Ovary (tissue), 9 donors: ENCODE results near the gene TMEM121. TPM values are rescaled to one million over a fixed set of nuclear protein-coding genes. Genes with fewer than 3 reads are reported as not detected.

ENCODE experiments used
- DNase-seq, 5 donors: peaks; one replicate each; pipeline ENCODE4 v3.0.0-alpha.2; 2019 to 2020
- H3K27ac ChIP-seq, 2 donors: fragments of 200-600 bp; one replicate each; pipeline versions ENCODE4 v1.5.1 to v1.8.0; 2019 to 2022
- H3K27me3 ChIP-seq: fragments of 200-600 bp; one replicate; pipeline ENCODE4 v1.8.0; 2022
- H3K36me3 ChIP-seq: fragments of 200-600 bp; sonication (generic); one replicate; pipeline ENCODE4 v1.5.1; 2019
- H3K4me1 ChIP-seq: one replicate; pipeline ENCODE4 v1.8.1; 2013; ENCODE audit warnings: mild to moderate bottlenecking, moderate library complexity; ENCODE audit not compliant: insufficient read depth
- H3K4me3 ChIP-seq: fragments of 200-600 bp; sonication (generic); one replicate; pipeline ENCODE4 v1.5.1; 2017
- H3K9me3 ChIP-seq, 2 donors: fragments of 200-600 bp in 1 of 2; sonication (generic) in 1 of 2; one replicate each; pipeline versions ENCODE4 v1.5.1 to v1.8.1; 2013 to 2019; ENCODE audit warnings: mild to moderate bottlenecking in 1 of 2, moderate library complexity in 1 of 2
- EP300 ChIP-seq: sonication (generic); formaldehyde crosslinking; IDR thresholded peaks from one replicate; pipeline ENCODE4 v1.6.1; 2017; ENCODE audit warnings: antibody characterized with exemption
- POLR2A ChIP-seq: fragments of 450-650 bp; IDR thresholded peaks from one replicate; pipeline ENCODE4 v1.6.1; 2017; ENCODE audit warnings: antibody characterized with exemption, mild to moderate bottlenecking, moderate library complexity
- WGBS, 3 donors: extraction: QIAGEN DNeasy Blood & Tissue Kit in 1 of 3; methylation state at CpG; one replicate each; pipeline versions ENCODE4 v1.1.5 to v1.1.7; 2013 to 2017; 5-methylcytosine and 5-hydroxymethylcytosine counted together
- intact Hi-C, 4 donors: fragments of 100-400 bp; cut with DNase I; formaldehyde crosslinking; loops; one replicate each; pipeline versions ENCODE4 v1.11.0 to v1.15.1; 2022 to 2023
- polyA plus RNA-seq, 2 donors: library from polyadenylated mRNA; stranded (reverse); fragments of 200-250 nt in 1 of 2; fragments of 350-450 nt in 1 of 2; fragmentation: Illumina TruSeq in 1 of 2; extraction: RNeasy Lipid Tissue Mini Kit (QIAGEN cat#74804) in 1 of 2; gene quantifications; one replicate each; pipeline ENCODE4 v1.2.3, GENCODE V29; 2013 to 2014
- total RNA-seq, 7 donors: library from RNA; depleted of rRNA in 2 of 7; stranded (reverse); fragments of >200 nt in 2 of 7; fragmentation: NEBNext Ultra II Directional in 3 of 7; extraction: Animal tissue kit (Norgen Biotek cat#: 25700) in 3 of 7; gene quantifications; one replicate each; pipeline versions ENCODE4 v1.1.0 to v1.2.4, GENCODE V29; 2016 to 2023
- TF ChIP-seq, protein P1 (sequence below), 3 donors: fragments of 450-650 bp in 2 of 3; fragments of 200-600 bp in 1 of 3; IDR thresholded peaks; one replicate each; pipeline versions ENCODE4 v1.5.1 to v1.8.0; 2016 to 2022; ENCODE audit warnings: antibody characterized with exemption in 3 of 3, mild to moderate bottlenecking in 1 of 3
- donor health status: DM: no; HTN: no; CAD: no; lungs with moderate emphysema.
- donor health status: DM: no; HTN: no; CAD: no.
- donor health status: Bipolar disorder and iron deficiency.
- donor health status: DM: yes; HTN: yes; CAD: no.
- donor health status: DM: no; HTN: no; CAD: no.
- donor health status: DM: yes; HTN: yes; CAD: no.

The TMEM121 gene
- total and polyA plus RNA-seq, 9 donors = 3.3 to 9.0 (median 4.1) TPM; not detected in 1

DNA sequence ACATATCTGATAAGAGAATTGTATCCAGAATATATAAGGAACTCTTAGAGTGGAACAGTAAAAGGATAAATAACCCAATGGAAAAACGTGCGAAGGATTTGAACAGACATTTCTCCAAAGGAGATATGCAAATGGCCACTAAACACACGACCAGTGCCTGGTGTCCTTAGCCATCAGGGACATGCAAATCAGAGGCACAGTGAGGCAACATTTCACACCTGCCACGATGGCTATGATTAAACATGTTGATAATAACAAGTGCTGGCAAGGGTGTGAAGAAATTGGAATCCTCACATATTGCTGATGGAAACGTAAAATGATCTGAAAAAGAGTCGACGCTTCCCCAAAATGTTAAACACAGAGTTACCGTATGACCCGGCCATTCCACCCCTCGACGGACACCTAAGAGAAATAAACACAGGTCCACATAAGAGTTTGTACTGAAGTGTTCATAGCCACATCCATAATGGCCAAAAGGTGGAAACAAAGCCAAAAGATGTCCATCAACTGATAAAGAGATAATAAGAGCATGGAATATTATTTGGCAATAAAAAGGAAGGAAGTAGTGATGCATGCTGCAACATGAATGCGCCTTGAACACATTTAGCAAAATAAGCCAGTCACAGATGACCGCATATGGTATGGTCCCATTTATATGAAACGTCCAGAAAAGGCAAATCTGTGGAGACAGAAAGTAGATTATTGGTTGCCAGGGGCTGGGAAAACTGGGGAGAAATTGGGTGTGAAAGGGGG lies 6.3 kb upstream of the TMEM121 start:
- H3K4me1 ChIP-seq = no peaks in the 10 kb centered on the region
- H3K4me3 ChIP-seq = no peak overlapping the region
- H3K36me3 ChIP-seq = no peaks in the 10 kb centered on the region
- H3K27me3 ChIP-seq = no peaks in the 10 kb centered on the region
- WGBS, 3 donors = 65 to 69% (median 68%) methylated on average over 14 of the region's 14 CpGs
- TF ChIP-seq, protein P1, sequence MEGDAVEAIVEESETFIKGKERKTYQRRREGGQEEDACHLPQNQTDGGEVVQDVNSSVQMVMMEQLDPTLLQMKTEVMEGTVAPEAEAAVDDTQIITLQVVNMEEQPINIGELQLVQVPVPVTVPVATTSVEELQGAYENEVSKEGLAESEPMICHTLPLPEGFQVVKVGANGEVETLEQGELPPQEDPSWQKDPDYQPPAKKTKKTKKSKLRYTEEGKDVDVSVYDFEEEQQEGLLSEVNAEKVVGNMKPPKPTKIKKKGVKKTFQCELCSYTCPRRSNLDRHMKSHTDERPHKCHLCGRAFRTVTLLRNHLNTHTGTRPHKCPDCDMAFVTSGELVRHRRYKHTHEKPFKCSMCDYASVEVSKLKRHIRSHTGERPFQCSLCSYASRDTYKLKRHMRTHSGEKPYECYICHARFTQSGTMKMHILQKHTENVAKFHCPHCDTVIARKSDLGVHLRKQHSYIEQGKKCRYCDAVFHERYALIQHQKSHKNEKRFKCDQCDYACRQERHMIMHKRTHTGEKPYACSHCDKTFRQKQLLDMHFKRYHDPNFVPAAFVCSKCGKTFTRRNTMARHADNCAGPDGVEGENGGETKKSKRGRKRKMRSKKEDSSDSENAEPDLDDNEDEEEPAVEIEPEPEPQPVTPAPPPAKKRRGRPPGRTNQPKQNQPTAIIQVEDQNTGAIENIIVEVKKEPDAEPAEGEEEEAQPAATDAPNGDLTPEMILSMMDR (IDR thresholded peaks at IDR 0.05) = no peak
- TF ChIP-seq POLR2A = no peak
- no peak for TF ChIP-seq EP300
- no peak overlapping the region for H3K27ac ChIP-seq
- no peak for DNase-seq
- intact Hi-C loops = loop anchor here in 2 of 4 donors (10.0 kb wide), 2 partner anchors 145 to 155 kb away; no protein-coding TSS in a partner anchor
- H3K9me3 ChIP-seq = no peaks in the 10 kb centered on the region

DNA sequence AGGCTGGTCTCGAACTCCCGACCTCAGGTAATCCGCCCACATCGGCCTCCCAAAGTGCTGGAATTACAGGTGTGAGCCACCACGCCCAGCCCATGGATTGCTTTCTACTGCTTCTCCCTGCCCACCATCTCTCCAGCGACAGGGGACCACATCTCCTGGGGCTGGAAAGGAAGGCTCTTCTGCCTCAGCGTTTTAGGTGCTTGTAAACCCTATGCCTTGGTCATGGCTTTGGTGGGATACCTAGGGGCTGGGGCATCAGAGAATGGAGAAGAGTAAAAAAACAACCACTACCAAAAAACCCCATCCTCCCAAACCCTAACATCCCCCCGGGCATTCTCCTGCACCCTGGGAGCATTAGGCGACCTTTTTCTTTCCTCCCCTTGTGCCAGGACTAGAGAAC lies 1.1 kb upstream of the TMEM121 start:
- Histone ChIP-seq H3K4me3 (no peak overlapping the region), H3K9me3 (no peaks in the 10 kb centered on the region), H3K27ac (no peak overlapping the region), H3K4me1 (peaks cover 10% of the 10 kb centered on the region), H3K27me3 (no peaks in the 10 kb centered on the region), H3K36me3 (no peaks in the 10 kb centered on the region)
- TF ChIP-seq POLR2A (no peak), EP300 (no peak)
- TF ChIP-seq, protein P1 (IDR thresholded peaks at IDR 0.05) = no peak
- intact Hi-C loops = loop anchor here in 2 of 4 donors (5.0 to 10.0 kb wide), 3 partner anchors 33 to 161 kb away; partner anchors contain the start of gene TEDC1 (in 1 of the 2)
- WGBS, 3 donors = 85 to 87% (median 86%) methylated on average over 9 of the region's 9 CpGs
- DNase-seq = no peak

DNA sequence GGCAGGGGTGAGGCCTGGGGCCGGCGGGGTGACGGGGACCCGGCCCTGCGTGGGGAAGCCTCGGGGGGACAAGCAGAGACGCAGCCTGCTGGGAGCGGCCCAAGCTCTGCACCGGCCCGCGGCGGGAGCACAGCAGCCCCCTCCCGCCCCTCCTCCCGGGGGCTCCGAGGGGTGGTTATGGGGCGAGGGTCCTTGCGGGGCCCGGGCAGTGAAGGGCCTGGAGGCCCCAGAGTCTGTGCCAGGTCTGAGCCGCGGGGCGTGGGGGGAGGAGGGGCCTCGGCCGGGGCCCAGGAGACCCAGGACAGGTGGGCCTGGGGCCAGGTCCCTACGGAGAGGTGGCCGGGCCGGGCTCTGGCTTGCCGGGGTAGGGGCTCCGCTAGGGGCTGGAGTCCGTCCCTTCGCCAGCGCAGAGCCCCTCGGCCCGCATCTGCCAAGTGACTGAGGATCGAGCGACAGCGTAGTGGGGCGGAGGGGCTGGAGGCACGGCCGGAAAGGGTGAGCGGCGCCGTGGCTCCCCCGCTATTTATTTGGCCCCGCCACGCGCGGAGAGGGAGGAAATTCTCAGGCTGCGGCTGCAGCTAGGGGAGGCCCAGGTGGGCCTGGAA lies 495 bp downstream of the TMEM121 start:
- WGBS, 3 donors = 0 to 1% (median 1%) methylated on average over 23 to 48 of the region's 48 CpGs
- intact Hi-C loops = loop anchor here in 2 of 4 donors (5.0 to 10.0 kb wide), 3 partner anchors 35 to 162 kb away; partner anchors contain the start of gene TEDC1 (in 1 of the 2)
- H3K36me3 ChIP-seq = no peaks in the 10 kb centered on the region
- H3K4me3 ChIP-seq = peak overlapping the region; percentile 60
- no peak overlapping the region for H3K27ac ChIP-seq
- no peaks in the 10 kb centered on the region for H3K9me3 ChIP-seq
- TF ChIP-seq EP300 = no peak
- TF ChIP-seq, protein P1 (IDR thresholded peaks at IDR 0.05) = no peak
- no peak for TF ChIP-seq POLR2A
- peak in 3 of 5 donors; percentile 48 to 57 (median 56) for DNase-seq
- H3K27me3 ChIP-seq = no peaks in the 10 kb centered on the region
- H3K4me1 ChIP-seq = peaks cover 10% of the 10 kb centered on the region

DNA sequence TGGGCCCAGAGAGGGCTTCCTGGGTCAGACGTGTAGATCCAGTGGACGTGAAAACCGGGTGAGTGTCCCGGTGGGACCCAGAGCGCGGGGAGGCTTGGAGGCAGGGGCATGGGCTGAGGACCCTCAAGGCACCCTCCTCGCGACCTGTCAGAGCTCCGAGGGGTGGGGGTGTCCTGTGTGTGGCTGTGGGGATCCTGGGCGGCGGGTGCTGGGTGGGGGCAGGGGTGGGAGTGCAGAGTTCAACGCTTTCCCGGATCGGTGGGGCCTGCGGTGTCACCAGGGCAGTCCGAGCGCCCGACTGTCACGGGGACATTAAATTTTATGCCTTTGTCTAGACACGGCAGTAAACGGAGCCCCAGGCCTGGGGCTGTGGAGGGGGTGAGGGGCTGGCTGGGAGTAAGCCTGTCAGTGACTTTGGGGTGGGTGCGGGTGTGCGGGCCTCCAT lies 1.0 kb downstream of the TMEM121 start:
- no peak for TF ChIP-seq POLR2A
- TF ChIP-seq EP300 = no peak
- TF ChIP-seq, protein P1 (IDR thresholded peaks at IDR 0.05) = no peak
- peak overlapping the region; percentile 60 for H3K4me3 ChIP-seq
- intact Hi-C loops = loop anchor here in 2 of 4 donors (5.0 to 10.0 kb wide), 3 partner anchors 35 to 163 kb away; partner anchors contain the start of gene TEDC1 (in 1 of the 2)
- H3K9me3 ChIP-seq = no peaks in the 10 kb centered on the region
- peak overlapping the region in 1 of 2 donors; percentile 53 for H3K27ac ChIP-seq
- no peaks in the 10 kb centered on the region for H3K36me3 ChIP-seq
- no peak for DNase-seq
- WGBS, 3 donors = 9 to 21% (median 13%) methylated on average over 16 to 23 of the region's 23 CpGs
- peaks cover 10% of the 10 kb centered on the region for H3K4me1 ChIP-seq
- H3K27me3 ChIP-seq = no peaks in the 10 kb centered on the region
